Measurements from ENCODE around the gene GAL3ST1. TPM values are rescaled to one million over a fixed set of nuclear protein-coding genes. Genes with fewer than 3 reads are reported as not detected.
A peak's percentile ranks its signal among the peaks of the same experiment; 100 is the strongest.

GAL3ST1 gene
- total and polyA plus RNA-seq, 2 experiments from 2014 or later: 1.5 to 2.9 TPM

DNA sequence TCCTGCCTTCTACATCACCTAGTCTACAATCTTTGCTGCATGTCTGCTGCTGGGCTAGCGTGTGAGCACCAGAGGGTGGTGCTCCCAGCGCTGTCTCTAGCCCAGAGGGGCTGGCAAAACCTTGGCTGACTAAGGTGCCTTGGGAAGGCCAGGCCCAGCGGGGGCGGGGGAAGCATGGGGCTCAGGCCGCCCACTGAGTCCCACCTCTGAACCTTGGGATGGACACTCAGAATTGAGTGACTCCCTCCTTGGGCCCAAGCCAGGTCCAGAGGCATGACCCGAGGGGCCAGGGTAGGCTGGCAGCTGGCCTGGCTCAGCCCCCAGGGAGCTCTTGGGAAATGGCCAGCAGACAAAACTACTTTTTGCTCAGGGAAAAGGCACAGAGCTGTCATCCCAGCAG lies 7.6 kb upstream of the GAL3ST1 start:
- H3K4me1 ChIP-seq (ENCODE audit: low read depth): no peaks in the 10 kb centered on the region
- no peaks in the 10 kb centered on the region for H3K9me3 ChIP-seq (ENCODE audit: low read depth)
- H3K27me3 ChIP-seq: no peaks in the 10 kb centered on the region
- TF ChIP-seq, protein P1, sequence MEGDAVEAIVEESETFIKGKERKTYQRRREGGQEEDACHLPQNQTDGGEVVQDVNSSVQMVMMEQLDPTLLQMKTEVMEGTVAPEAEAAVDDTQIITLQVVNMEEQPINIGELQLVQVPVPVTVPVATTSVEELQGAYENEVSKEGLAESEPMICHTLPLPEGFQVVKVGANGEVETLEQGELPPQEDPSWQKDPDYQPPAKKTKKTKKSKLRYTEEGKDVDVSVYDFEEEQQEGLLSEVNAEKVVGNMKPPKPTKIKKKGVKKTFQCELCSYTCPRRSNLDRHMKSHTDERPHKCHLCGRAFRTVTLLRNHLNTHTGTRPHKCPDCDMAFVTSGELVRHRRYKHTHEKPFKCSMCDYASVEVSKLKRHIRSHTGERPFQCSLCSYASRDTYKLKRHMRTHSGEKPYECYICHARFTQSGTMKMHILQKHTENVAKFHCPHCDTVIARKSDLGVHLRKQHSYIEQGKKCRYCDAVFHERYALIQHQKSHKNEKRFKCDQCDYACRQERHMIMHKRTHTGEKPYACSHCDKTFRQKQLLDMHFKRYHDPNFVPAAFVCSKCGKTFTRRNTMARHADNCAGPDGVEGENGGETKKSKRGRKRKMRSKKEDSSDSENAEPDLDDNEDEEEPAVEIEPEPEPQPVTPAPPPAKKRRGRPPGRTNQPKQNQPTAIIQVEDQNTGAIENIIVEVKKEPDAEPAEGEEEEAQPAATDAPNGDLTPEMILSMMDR (IDR thresholded peaks at IDR 0.05; ENCODE audit: low read depth, low read length): no peak
- peaks cover 64% of the 10 kb centered on the region for H3K36me3 ChIP-seq
- DNase-seq (ENCODE audit: low read depth in 1 of 2, low spot score in 1 of 2): no peak
- H3K4me3 ChIP-seq: no peak overlapping the region
- H3K27ac ChIP-seq: no peak overlapping the region

DNA sequence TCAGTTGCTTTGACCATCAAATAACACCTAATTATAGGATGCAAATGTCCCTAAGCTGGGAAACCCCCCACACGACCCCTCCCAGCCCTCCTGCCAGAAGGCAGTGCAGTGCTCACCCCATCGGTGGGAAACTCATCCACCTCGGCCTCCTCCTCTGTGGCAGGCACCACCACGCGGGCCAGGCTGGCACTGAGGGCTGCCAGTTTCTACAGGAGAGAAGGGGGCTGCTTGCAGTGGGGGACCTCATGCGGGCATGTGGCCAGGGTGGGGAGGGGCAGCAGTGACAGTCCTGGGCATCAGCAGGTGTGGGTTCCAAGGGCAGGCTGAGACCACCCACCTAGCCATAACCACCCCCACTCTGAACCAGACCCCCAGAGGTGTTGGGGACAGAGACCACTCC lies 6.4 kb upstream of the GAL3ST1 start:
- peaks cover 57% of the 10 kb centered on the region for H3K36me3 ChIP-seq
- no peak overlapping the region for H3K4me3 ChIP-seq
- H3K4me1 ChIP-seq (ENCODE audit: low read depth): no peaks in the 10 kb centered on the region
- no peaks in the 10 kb centered on the region for H3K9me3 ChIP-seq (ENCODE audit: low read depth)
- H3K27me3 ChIP-seq: no peaks in the 10 kb centered on the region
- no peak for DNase-seq (ENCODE audit: low read depth in 1 of 2, low spot score in 1 of 2)
- H3K27ac ChIP-seq: no peak overlapping the region
- TF ChIP-seq, protein P1 (IDR thresholded peaks at IDR 0.05; ENCODE audit: low read depth, low read length): no peak

DNA sequence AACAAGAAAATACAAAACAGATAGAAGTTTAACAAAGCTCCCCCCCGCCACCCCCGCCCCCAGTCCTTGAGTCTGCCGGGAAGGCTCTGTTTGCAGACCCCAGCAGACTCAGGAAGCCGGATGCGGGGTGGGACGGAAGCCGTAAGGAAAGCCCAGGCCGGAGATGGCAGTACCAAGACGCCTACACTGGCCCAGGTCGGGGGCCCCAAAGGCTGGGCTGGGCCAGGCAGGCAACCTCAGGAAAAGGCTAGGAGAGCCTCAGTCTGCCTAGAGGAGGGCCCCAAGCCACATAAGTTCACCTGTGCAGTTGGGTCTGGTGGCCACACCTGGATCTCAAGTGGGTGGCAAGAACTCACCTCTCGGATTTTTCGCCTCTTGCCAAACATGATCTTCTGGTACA lies 4.0 kb upstream of the GAL3ST1 start:
- TF ChIP-seq, protein P1 (IDR thresholded peaks at IDR 0.05; ENCODE audit: low read depth, low read length): no peak
- H3K36me3 ChIP-seq: peaks cover 50% of the 10 kb centered on the region

DNA sequence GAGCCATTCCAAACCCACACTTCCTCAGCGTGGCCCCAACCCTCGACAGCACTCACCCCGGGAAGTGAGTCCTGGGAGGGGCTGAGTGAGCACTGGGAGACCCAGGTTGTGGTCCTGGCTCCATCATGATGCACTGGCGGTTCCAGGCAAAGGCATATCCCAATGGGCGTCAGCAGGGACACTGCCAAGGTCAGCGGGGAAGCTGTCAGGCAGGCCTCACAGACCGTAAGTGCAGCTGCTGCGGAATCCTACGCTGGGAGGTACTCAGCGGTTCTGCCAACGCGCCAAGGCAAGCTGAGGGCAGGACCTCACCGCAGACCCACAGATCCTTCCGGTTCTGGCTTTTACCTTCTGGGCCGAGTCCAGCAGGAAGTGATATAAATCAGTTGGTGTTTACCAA lies 1.4 kb upstream of the GAL3ST1 start:
- no peak for DNase-seq (ENCODE audit: low read depth in 1 of 2, low spot score in 1 of 2)
- no peaks in the 10 kb centered on the region for H3K4me1 ChIP-seq (ENCODE audit: low read depth)
- H3K4me3 ChIP-seq: no peak overlapping the region
- H3K9me3 ChIP-seq (ENCODE audit: low read depth): no peaks in the 10 kb centered on the region
- TF ChIP-seq, protein P1 (IDR thresholded peaks at IDR 0.05; ENCODE audit: low read depth, low read length): no peak
- H3K27me3 ChIP-seq: peaks cover 9% of the 10 kb centered on the region
- H3K27ac ChIP-seq: no peak overlapping the region
- peaks cover 37% of the 10 kb centered on the region for H3K36me3 ChIP-seq

More for the DNA sequence above, 4.0 kb upstream of the GAL3ST1 start:
- H3K27ac ChIP-seq: no peak overlapping the region
- H3K27me3 ChIP-seq: peaks cover 8% of the 10 kb centered on the region
- DNase-seq (ENCODE audit: low read depth in 1 of 2, low spot score in 1 of 2): no peak
- H3K4me3 ChIP-seq: no peak overlapping the region
- H3K4me1 ChIP-seq (ENCODE audit: low read depth): no peaks in the 10 kb centered on the region
- no peaks in the 10 kb centered on the region for H3K9me3 ChIP-seq (ENCODE audit: low read depth)

DNA sequence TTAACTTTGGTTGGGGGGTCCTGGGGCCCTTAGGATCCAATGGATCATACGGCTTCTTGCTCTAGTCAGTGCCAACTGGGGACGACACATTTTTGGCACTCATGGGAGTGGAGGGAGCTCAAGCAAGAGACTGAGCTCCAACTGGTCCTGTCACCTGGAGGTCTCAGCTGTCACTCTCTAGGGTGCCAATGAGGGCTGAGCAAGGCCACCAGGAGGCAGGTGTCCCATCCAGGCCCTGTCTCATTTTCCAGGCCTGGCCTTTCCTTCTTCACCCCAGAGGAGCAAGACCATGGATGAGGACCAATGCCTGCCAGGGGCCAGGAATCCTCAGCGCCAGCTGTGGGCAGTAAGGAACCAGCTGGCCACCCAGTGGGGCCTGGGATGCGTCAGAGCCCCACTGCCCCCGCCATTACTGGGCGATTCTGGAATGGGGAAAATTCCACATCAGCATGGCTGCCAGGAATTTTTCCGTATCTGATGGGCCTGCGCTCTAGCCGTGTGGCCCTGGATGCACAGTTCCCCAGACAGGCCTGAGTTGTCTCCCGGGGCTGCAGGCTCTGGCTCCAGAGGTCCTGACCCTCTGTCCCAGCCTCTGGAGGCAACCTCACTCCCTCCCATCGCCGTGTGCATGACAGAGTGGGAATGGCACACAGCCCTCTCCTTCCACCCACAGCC lies 669 bp upstream of the GAL3ST1 start:
- H3K4me3 ChIP-seq: peak overlapping the region; percentile 29
- H3K4me1 ChIP-seq (ENCODE audit: low read depth): no peaks in the 10 kb centered on the region
- TF ChIP-seq, protein P1 (IDR thresholded peaks at IDR 0.05; ENCODE audit: low read depth, low read length): no peak
- no peaks in the 10 kb centered on the region for H3K9me3 ChIP-seq (ENCODE audit: low read depth)
- no peak overlapping the region for H3K27ac ChIP-seq
- H3K27me3 ChIP-seq: peaks cover 9% of the 10 kb centered on the region
- peaks cover 31% of the 10 kb centered on the region for H3K36me3 ChIP-seq
- peak in 1 of 2 donors; percentile 94 for DNase-seq (ENCODE audit: low read depth in 1 of 2, low spot score in 1 of 2)
